AG04450 (cell line): ENCODE measurements around the gene SLC6A4. TPM values are rescaled to one million over a fixed set of nuclear protein-coding genes. Genes with fewer than 3 reads are reported as not detected.
"Not testable (repeated sequence)": the region's sequence is repeated elsewhere in the genome, so short reads cannot be mapped to it uniquely, and the experiment has no call there.

ENCODE experiments used
- CTCF ChIA-PET: fragments of 300-600, 350-600 bp; formaldehyde crosslinking; extraction: SDS; loops from one replicate; lab custom pipeline; 2022; ENCODE audit warnings: antibody characterized with exemption, inconsistent platforms; lab: Charles Lee
- POLR2A ChIA-PET: fragments of 350-600 bp; formaldehyde crosslinking; extraction: SDS; loops from one replicate; lab custom pipeline; 2021; ENCODE audit warnings: antibody characterized with exemption, inconsistent platforms; lab: Yijun Ruan, JAX
- DNase-seq: peaks from one replicate; pipeline ENCODE4 v3.0.0-alpha.2; 2011; ENCODE audit warnings: low read depth, low spot score
- H3K27ac ChIP-seq: one replicate; pipeline ENCODE4 v1.5.1; 2012; ENCODE audit warnings: low read depth, low read length, control low read depth
- H3K27me3 ChIP-seq: one replicate; pipeline ENCODE4 v1.6.0; 2012; ENCODE audit warnings: low read length; ENCODE audit not compliant: control insufficient read depth, insufficient read depth
- H3K4me3 ChIP-seq: 2 replicates; pipeline ENCODE4 v1.5.1; 2011; ENCODE audit warnings: mild to moderate bottlenecking, low read depth, low read length, control low read depth
- H3K9me3 ChIP-seq: 2 replicates; pipeline ENCODE4 v1.5.1; 2012; ENCODE audit warnings: low read length; ENCODE audit not compliant: control insufficient read depth, insufficient read depth
- polyA plus RNA-seq: library from polyadenylated mRNA; depleted of rRNA; stranded (reverse); fragments of >200 nt; gene quantifications from 2 replicates; pipeline ENCODE4 v1.2.3, GENCODE V29; 2011
- TF ChIP-seq, protein P1 (sequence below): IDR thresholded peaks from 2 replicates; pipeline ENCODE4 v1.5.1; 2011; ENCODE audit warnings: low read depth, low read length, control low read depth, inconsistent platforms

Gene SLC6A4
- polyA plus RNA-seq, 1 experiment, result not detected

DNA sequence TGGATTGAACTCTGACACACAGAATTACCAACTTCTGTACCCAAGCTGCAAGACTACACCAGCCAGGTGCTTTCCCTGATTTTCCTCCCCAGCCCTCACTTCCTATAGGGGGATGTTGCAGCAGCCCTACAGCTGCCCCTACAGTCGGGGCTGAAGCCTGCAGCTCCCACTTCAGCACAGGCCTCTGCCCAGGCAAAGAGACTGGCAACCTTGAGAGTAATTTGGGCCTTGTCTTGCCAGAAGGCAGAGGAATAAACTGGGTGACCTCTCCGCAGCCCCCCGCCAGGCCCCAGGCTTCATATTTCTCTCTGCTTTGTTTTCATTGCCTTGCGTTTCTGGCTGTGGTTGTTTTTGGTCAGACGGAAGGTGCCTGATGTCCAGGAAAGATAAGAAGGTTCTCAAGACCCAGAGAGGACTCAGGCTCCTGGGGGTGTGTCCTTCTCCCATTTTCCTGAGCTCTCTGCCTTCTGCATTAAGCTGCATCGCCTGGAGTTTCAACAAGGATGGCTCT, 32.0 kb downstream of the SLC6A4 start:
- peaks cover 15% of the 10 kb centered on the region for H3K27me3 ChIP-seq
- H3K9me3 ChIP-seq, result no peaks in the 10 kb centered on the region
- CTCF ChIA-PET, result interaction anchor here (1.2 to 1.8 kb wide), 2 partner anchors 79 to 99 kb away, joined by 4 read pairs; no protein-coding TSS in a partner anchor
- DNase-seq, result no peak
- H3K4me3 ChIP-seq, result no peak overlapping the region
- no peak overlapping the region for H3K27ac ChIP-seq
- TF ChIP-seq, protein P1, sequence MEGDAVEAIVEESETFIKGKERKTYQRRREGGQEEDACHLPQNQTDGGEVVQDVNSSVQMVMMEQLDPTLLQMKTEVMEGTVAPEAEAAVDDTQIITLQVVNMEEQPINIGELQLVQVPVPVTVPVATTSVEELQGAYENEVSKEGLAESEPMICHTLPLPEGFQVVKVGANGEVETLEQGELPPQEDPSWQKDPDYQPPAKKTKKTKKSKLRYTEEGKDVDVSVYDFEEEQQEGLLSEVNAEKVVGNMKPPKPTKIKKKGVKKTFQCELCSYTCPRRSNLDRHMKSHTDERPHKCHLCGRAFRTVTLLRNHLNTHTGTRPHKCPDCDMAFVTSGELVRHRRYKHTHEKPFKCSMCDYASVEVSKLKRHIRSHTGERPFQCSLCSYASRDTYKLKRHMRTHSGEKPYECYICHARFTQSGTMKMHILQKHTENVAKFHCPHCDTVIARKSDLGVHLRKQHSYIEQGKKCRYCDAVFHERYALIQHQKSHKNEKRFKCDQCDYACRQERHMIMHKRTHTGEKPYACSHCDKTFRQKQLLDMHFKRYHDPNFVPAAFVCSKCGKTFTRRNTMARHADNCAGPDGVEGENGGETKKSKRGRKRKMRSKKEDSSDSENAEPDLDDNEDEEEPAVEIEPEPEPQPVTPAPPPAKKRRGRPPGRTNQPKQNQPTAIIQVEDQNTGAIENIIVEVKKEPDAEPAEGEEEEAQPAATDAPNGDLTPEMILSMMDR, result no peak; the same call in 1 of the 2 replicates
- POLR2A ChIA-PET, result no interaction called here

DNA sequence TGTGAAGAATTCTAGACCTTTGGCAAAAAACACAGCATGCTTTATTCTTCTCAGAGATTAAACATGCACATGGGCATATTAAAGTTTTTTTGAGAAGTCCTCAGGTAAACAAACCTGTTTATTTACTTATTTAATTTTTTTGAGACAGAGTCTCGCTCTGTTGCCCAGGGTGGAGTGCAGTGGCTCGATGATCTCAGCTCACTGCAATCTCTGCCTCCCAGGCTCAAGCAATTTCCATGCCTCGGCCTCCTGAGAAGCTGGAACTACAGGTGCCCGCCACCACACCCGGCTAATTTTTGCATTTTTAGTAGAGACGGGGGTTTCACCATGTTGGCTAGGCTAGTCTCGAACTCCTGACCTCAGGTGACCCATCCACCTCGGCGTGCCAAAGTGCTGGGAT, 34.8 kb downstream of the SLC6A4 start:
- H3K27me3 ChIP-seq, H3K9me3 ChIP-seq, H3K4me3 ChIP-seq, POLR2A ChIA-PET, CTCF ChIA-PET, H3K27ac ChIP-seq, DNase-seq: not testable (repeated sequence)

DNA sequence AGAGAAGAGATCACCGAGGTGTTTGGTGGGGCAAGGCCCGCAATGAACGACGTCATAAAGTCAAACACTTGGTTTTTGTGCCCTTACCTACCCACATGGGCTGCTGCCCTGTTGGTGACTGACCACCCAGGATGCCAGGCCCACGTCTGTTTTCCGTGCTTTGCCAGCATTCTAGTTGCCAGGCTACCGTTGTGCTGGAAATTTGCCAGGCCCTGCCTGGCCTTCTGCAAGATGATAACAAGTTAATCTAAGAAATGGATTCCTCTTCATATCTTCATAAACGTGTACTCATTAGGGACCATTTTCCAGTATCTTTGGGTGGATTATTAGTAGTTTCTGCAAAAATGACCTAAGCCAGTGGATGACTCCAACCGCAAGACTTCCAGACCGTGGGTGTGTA, 35.4 kb downstream of the SLC6A4 start:
- POLR2A ChIA-PET, result interaction anchor here (0.7 kb wide), 1 partner anchor 733 kb away, joined by 4 read pairs; no protein-coding TSS in a partner anchor
- Histone ChIP-seq H3K4me3 (no peak overlapping the region), H3K27ac (no peak overlapping the region), H3K9me3 (no peaks in the 10 kb centered on the region), H3K27me3 (peaks cover 4% of the 10 kb centered on the region)
- CTCF ChIA-PET, result no interaction called here
- TF ChIP-seq, protein P1, result no peak
- no peak for DNase-seq

DNA sequence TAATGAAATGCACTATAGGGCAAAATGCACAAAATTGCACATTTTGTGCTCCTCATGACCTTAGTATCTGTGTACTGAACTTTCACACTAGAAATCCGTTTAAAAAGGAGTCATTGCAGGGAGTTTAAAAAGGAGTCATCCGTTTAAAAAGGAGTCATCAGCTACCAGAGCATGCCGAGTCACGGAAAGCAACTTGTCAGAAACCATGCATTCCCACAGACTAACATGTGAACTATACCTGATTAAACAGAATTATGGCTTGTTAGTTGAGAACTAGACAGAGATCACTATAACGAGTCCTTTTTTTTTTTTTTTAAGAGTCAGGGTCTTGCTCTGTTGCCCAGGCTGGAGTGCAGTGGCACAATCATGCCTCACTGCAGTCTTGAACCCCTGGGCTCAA, 35.9 kb downstream of the SLC6A4 start:
- Histone ChIP-seq H3K27me3 (peaks cover 4% of the 10 kb centered on the region), H3K27ac (no peak overlapping the region), H3K9me3 (no peaks in the 10 kb centered on the region), H3K4me3 (no peak overlapping the region)
- TF ChIP-seq, protein P1, result no peak
- ChIA-PET CTCF (no interaction called here), POLR2A (interaction anchor here (0.7 kb wide), 2 partner anchors 119 to 734 kb away, joined by 4 to 6 read pairs; no protein-coding TSS in a partner anchor)
- DNase-seq, result no peak

DNA sequence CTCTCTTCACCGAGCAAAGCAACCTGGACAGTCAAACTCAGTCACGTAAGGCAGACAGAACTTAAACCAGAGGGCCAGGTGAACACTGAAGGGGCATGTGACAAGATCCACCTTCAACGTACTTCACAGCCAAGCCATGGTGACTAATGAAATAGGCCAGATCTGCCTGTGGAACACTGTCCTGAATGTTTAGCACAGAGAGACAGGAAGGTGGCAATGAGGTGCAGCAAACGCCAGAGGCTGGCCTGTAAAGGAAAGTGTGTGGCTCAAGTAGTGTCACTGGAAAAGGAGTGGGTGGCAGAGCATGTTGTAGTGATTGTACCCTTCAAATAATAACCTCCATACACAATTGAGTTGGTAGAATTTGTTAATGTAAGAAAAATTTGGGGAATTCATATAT, 38.1 kb downstream of the SLC6A4 start:
- no peak overlapping the region for H3K27ac ChIP-seq
- DNase-seq, result no peak
- ChIA-PET POLR2A (no interaction called here), CTCF (no interaction called here)
- no peaks in the 10 kb centered on the region for H3K9me3 ChIP-seq
- H3K27me3 ChIP-seq, result no peaks in the 10 kb centered on the region
- TF ChIP-seq, protein P1, result no peak
- H3K4me3 ChIP-seq, result no peak overlapping the region
